K562 (cell line): ENCODE data around the gene NMB.

Experiments
- CTCF ChIP-seq, 3 experiments: IDR thresholded peaks in 2 of 3; conservative IDR thresholded peaks in 1 of 3; 2 replicates each; pipeline ENCODE4 v1.5.1; 2011 to 2012; ENCODE audit warnings: low read length in 3 of 3, mild to moderate bottlenecking in 3 of 3, control low read depth in 2 of 3, improper control_type of control experiment in 1 of 3, inconsistent platforms in 1 of 3, low read depth in 1 of 3, mixed read lengths in 1 of 3, moderate library complexity in 1 of 3; ENCODE audit not compliant: insufficient read depth in 2 of 3
- ZZZ3 ChIP-seq: fragments of 450-650 bp; IDR thresholded peaks from 2 replicates; pipeline ENCODE4 v1.6.1; 2016; ENCODE audit warnings: antibody characterized with exemption, mild to moderate bottlenecking, moderate library complexity

- TF ChIP-seq CTCF (IDR thresholded peaks at IDR 0.05 in 2 of 3, conservative IDR thresholded peaks at IDR 0.05 in 1 of 3; ENCODE audit: insufficient read depth in 2 of 3, low read depth in 1 of 3, low read length in 3 of 3) = no peak
- no peak for TF ChIP-seq ZZZ3
These were observed 10.3 kb downstream of the NMB start for GRCh38 chr15:84647726-84648125.
